Sigmoid colon (tissue), 4 donors: Measurements from ENCODE around the gene TLE1.

Experiments used
- POLR2A ChIP-seq, 2 donors: fragments of 450-650 bp; IDR thresholded peaks; one replicate each; pipeline ENCODE4 v1.6.1; 2016; ENCODE audit warnings: antibody characterized with exemption in 2 of 2, mild to moderate bottlenecking in 2 of 2, moderate library complexity in 2 of 2
- POLR2AphosphoS5 ChIP-seq, 4 donors: sonication (generic); formaldehyde crosslinking; IDR thresholded peaks; one replicate each; pipeline ENCODE4 v1.6.1; 2017; ENCODE audit warnings: antibody characterized with exemption in 4 of 4
- TF ChIP-seq, protein P1 (sequence below), 4 experiments: fragments of 450-650 bp in 3 of 4; fragments of 200-600 bp in 1 of 4; IDR thresholded peaks; one replicate each; pipeline ENCODE4 v1.5.1; 2016 to 2019; ENCODE audit warnings: antibody characterized with exemption in 4 of 4, mild to moderate bottlenecking in 3 of 4, moderate library complexity in 2 of 4

GRCh38 chr9:81689343-81690175, at the start of gene TLE1:
- TF ChIP-seq, protein P1, sequence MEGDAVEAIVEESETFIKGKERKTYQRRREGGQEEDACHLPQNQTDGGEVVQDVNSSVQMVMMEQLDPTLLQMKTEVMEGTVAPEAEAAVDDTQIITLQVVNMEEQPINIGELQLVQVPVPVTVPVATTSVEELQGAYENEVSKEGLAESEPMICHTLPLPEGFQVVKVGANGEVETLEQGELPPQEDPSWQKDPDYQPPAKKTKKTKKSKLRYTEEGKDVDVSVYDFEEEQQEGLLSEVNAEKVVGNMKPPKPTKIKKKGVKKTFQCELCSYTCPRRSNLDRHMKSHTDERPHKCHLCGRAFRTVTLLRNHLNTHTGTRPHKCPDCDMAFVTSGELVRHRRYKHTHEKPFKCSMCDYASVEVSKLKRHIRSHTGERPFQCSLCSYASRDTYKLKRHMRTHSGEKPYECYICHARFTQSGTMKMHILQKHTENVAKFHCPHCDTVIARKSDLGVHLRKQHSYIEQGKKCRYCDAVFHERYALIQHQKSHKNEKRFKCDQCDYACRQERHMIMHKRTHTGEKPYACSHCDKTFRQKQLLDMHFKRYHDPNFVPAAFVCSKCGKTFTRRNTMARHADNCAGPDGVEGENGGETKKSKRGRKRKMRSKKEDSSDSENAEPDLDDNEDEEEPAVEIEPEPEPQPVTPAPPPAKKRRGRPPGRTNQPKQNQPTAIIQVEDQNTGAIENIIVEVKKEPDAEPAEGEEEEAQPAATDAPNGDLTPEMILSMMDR (IDR thresholded peaks at IDR 0.05): no peak
- peak; percentile 90 to 98 (median 94) for TF ChIP-seq POLR2AphosphoS5 (IDR thresholded peaks at IDR 0.05)
- TF ChIP-seq POLR2A (IDR thresholded peaks at IDR 0.05): peak; percentile 62 to 66
